Left cardiac atrium (tissue), 4 donors: ENCODE measurements around the gene SLC35F6. TPM values are rescaled to one million over a fixed set of nuclear protein-coding genes. Genes with fewer than 3 reads are reported as not detected.
"Not testable (repeated sequence)": the region's sequence is repeated elsewhere in the genome, so short reads cannot be mapped to it uniquely, and the experiment has no call there.

Experiments used
- ATAC-seq, 2 donors: fragments of 200-7000 bp; cut with Tn5 transposase; one replicate each; pipeline ENCODE4 v1.9.1; 2020; ENCODE audit warnings: mild to moderate bottlenecking in 2 of 2, moderate library complexity in 2 of 2
- DNase-seq: peaks from one replicate; pipeline ENCODE4 v3.0.0-alpha.2; 2020
- intact Hi-C, 2 donors: fragments of 100-400 bp; cut with DNase I; formaldehyde crosslinking; loops; one replicate each; pipeline versions ENCODE4 v1.14.1 to v1.15.1; 2022 to 2023
- total RNA-seq, 2 donors: library from RNA; stranded (reverse); fragmentation: NEBNext Ultra II Directional; extraction: Animal tissue kit (Norgen Biotek cat#: 25700); gene quantifications; one replicate each; pipeline ENCODE4 v1.2.1, GENCODE V29; 2021
- donor health status: DM: no; HTN: yes; CAD: no.
- donor health status: DM: no; HTN: yes; CAD: no; lungs with severe emphysema.
- donor health status: DM: yes; HTN: yes; CAD: no.
- donor health status: Dilated cardiomyopathy.

Gene SLC35F6
- total RNA-seq, 2 donors from 2014 or later, result 26.4 to 35.5 TPM

DNA sequence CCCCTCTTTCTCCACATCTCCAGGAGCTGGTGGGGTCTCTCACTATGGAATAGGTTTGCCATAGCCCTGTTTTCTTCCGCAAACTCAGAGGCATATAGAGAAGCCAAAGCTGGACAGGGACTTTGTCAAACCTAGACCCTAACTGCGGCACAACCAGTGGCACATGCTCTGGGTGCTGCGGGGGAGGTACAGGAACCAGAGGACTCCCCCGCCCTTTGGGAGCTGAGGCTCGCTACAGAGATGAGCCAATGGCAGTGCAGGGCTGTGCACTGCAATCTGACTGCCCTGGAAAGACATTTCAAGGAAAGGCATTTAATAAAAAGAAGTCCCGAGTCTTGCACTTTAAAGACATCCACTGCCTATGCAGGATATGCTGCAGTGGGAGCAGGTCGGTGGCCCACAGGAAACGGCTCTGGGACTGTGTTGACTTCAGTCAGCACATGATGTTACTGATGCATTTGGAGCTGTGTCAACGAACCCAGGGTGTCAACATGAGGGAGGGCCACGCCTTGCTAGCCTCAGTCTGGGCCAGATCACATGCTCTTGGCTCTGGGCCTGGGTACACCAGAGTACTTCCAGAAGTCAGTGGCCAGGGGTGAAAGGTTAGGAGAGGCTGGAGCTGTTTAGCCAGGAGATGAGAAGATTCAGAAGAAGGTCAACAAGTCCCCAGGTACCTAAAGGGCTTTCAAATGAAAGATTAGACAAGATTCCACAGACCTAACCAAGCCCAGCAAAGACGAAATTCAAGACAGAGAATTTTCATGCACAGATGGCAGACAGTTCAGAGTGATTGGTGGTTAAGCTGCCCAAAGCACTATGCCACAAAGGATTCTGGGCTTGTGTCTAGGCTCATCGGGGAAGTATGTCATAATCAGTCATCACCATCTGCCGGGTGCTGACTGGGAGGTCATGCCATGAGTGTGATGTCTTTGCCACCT lies 8.2 kb downstream of the SLC35F6 start:
- DNase-seq, result peak; percentile 97
- intact Hi-C loops, result no loop called here
- peak; percentile 89 to 90 for ATAC-seq

DNA sequence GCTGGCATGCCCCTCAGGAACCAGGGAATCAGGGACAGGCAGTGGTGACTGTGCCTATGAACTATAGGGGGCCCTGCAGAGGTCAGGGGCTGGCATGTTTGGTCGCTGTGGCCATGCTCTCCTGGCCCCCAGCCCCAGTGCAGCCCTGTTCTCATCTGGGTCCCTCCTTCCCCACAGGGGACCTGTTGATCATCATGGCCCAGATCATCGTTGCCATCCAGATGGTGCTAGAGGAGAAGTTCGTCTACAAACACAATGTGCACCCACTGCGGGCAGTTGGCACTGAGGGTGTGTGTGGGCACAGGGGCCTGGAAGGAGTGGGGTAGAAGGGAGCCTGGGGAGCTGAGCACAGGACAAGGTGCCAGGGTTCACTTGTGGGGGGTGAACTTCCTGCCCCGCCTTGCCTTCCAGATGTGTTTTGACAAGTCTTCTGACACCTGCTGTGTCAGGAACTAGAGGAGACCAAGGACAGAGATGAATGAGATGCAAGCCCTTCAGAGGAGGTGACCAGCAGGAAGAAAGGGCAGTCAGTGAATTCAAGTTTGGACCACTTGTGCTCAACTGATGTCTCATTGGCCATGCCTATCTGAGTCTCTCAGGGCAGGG lies 12.2 kb downstream of the SLC35F6 start:
- DNase-seq (no peak), ATAC-seq (no peak)
- intact Hi-C loops, result no loop called here

GRCh38 chr2:26778098-26778497 lies 14.0 kb downstream of the SLC35F6 start:
- intact Hi-C loops, result no loop called here
- ATAC-seq, result no peak
- DNase-seq, result no peak

GRCh38 chr2:26778507-26778906 lies 14.4 kb downstream of the SLC35F6 start:
- intact Hi-C loops, result no loop called here
- ATAC-seq, result no peak
- DNase-seq, result no peak

- ATAC-seq (no peak), DNase-seq (no peak)
- intact Hi-C loops, result no loop called here
Observed at GRCh38 chr2:26780203-26780760, 16.2 kb downstream of the SLC35F6 start.

- intact Hi-C loops, result no loop called here
Observed at GRCh38 chr2:26782876-26783704, 19.0 kb downstream of the SLC35F6 start.

DNA sequence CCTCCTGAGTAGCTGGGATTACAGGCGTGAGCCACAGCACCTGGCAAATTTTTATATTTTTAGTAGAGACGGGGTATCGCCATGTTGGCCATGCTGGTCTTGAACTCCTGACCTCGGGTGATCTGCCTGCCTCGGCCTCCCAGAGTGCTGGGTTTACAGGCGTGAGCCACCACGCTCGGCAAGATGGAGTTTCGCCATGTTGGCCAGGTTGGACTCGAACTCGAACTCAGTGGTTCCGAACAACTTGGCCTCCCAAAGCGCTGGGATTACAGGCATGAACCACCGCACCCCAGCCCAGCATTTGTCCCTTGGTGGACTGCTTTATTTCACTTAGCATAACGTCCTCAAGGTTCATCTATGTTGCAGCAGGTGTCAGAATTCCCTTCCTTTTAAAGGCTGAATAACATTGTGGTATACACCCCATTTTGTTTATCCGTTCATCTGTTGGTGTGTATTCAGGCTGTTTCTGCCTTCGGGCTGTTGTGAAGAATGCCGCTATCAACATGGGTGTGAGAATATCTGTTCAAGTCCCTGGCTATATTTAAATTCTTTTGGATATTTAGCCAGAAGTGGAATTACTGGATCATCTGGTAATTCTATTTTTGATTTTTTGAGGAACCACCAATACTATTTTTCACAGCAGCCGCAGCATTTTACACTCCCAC lies 20.6 kb downstream of the SLC35F6 start:
- ATAC-seq (no peak), DNase-seq (no peak)
- intact Hi-C loops, result no loop called here

More at GRCh38 chr2:26782876-26783704, 19.0 kb downstream of the SLC35F6 start:
- ATAC-seq (no peak), DNase-seq (no peak)

DNA sequence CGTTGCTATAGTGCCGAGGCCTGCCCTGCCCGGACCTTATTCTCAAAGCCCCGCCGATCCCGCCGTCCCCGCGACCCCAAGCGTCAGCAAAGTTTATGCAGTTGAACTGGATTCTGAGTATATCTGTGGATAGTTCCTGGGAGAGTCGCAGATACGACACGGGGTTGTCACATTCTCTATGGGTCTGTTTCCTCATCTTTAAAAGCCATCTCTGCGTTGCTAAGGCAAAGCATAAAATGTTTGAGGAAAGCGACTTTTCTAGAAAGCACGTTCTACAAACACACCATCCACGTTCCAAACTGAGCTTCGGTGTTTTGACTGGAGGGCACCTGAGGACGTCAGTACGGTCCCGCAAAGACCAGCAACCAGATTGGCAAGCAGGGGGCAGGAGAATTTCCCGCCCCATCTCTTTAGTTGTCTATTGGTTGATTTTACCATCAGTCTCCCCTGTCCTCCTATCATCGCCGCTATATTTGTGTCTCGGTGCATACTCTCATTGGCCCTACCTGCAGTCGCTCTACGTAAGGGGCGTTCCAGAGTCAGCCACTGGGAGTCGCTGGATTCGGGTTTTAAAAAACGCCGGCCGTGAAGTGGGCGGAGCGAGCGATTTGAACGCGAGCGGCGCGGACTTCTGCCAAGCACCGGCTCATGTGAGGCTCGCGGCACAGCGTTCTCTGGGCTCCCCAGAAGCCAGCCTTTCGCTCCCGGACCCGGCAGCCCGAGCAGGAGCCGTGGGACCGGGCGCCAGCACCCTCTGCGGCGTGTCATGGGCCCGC lies 21.5 kb downstream of the SLC35F6 start, which contains the start of gene CENPA:
CENPA (plus strand) TSS at position 626 of the 776 bp plus-strand sequence; CDS start at position 767, 141 bp downstream.
- DNase-seq (peak; percentile 97), ATAC-seq (peak; percentile 100)
- intact Hi-C loops, result no loop called here

DNA sequence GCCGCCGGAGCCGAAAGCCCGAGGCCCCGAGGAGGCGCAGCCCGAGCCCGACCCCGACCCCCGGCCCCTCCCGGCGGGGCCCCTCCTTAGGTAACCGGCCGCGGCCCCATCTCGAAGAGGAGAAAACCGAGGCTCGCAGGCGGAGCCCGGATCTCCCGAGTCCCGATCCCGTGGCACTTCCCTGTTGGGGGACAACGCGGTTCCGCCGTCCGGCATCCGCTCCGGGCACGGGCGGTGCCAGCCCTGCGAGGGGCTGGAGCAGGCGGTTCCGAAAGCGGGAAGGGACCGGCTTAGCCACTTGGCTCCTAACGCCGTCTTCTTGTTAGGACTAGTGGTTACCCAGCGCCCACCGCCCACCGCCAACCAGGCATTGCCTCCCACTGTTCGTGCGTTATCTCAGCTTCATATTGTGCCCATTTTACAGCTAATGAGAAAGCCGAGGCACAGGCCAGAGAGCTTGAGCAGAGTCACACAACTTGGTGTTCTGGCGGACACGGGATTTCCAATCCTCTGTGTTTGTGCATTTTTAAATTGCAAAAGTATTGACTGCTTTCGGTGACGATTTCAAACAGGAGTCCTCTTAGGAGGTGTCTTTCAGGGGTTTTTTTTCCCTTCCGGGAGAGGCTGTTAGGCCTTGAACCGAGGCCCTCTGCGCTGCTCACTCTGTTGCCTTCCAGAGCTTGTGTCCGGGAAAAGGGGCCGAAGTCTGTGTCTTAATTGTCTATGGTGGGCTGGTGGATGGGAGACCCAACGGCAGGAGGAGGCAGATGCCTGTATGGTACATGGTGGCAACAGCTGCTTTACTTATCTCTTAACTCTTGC lies 22.3 kb downstream of the SLC35F6 start:
- peak; percentile 44 for DNase-seq
- ATAC-seq, result peak; percentile 5 to 28
- intact Hi-C loops, result no loop called here

DNA sequence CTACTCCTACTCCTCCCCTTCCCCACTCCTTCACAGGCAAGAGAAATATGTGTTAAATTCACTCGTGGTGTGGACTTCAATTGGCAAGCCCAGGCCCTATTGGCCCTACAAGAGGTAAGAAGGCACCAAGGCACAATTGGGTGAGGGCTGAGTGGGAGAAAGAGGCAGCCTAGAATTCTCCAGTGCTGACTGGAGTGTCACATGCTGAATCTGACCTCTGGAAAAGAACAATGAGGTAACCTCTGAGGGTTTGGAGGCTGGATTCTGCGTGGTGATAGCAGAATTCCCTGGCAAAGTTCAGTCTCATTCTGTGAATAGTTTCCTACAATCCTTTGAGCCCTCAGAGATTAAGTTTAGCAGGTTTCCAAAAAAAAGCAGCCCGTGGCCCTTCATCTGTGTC lies 28.6 kb downstream of the SLC35F6 start:
- ATAC-seq, result no peak
- DNase-seq, result no peak
- intact Hi-C loops, result no loop called here

DNA sequence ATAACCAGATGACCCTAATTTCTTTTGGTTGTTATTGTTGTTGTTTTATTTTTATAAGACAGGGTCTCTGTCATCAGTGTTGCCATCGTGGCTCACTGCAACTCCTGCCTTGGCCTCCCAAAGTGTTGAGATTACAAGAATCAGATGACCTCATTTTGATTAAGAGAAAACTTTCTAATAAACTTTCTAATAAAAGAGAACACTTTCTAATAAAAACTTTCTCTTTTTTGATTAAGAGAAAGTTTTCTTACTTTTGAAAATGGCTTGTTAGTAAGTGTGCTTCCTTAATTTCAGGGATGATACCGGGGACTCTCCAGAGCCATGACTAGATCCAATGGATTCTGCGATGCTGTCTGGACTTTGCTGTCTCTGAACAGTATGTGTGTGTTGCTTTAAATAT lies 29.4 kb downstream of the SLC35F6 start:
- no peak for ATAC-seq
- DNase-seq, result no peak
- intact Hi-C loops, result no loop called here

DNA sequence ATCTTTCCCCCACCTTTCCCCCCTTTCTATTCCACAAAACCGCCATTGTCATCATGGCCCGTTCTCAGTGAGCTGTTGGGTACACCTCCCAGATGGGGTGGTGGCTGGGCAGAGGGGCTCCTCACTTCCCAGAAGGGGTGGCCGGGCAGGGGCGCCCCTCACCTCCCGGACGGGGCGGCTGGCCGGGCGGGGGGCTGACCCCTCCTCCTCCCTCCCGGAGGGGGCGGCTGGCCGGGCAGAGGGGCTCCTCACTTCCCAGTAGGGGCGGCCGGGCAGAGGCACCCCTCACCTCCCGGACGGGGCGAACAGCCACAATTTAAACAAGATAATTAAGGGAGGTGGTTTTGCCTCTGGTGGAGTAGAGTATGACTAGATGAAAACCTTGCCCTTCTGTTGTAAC lies 31.1 kb downstream of the SLC35F6 start:
- DNase-seq, ATAC-seq, intact Hi-C loops: not testable (repeated sequence)

DNA sequence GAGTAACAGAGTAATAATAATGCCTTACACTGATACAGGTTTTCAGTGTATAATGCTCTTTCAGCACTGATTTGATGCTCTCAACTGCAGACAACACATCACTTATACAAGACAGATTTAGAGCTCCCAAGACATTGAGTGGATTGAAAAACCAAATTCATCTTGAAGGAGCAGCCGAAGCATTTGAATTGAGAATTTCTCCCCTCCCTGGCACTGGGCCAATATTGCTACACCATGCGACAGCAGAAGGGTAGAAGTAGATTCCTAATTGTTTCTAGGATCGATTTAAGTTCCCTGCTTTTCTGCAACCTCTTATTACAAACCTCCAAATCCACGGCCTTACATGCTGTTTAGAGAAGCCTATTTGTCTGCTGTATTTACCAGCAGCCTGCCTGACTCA lies 37.2 kb downstream of the SLC35F6 start:
- intact Hi-C loops, result no loop called here
- ATAC-seq, result no peak
- DNase-seq, result no peak

DNA sequence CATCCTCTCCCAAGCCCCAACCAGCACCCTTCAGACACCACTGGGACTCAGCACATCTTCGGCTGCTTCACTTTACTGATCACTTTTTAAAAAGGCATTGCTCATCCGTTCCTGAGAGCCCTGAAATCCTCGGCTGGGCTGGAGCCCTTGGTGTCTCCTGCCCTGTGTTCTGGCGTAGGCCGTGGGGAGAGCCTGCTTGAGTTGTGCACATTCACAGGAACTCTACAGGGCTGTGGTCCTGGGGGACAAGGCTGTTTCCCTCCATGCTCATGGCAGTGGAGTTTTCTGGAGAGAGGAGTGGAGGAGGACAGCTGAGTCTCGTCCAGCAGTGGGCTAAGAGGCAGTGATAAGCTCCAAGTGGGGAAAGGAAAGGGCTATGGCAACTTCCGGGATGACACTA lies 37.7 kb downstream of the SLC35F6 start:
- intact Hi-C loops, result no loop called here
- ATAC-seq (no peak), DNase-seq (no peak)

DNA sequence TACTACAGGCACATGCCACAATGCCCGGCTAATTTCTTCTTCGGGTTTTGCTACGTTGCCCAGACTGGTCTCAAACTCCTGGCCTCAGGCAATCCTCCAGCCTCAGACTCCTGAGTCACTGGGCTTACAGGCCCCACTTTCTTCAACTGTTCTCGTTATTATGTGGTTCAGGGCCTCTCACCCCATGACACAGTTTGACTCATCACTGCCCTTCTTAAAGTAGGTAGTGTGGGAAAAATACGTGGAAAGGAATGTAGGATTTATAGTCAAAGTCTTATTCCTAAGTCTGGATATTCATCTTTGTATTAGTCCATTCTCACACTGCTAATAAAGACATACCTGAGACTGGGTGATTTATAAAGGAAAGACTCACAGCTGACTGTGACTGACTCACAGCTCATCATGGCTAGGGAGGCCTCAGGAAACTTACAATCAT lies 41.2 kb downstream of the SLC35F6 start:
- DNase-seq (no peak), ATAC-seq (no peak)
- intact Hi-C loops, result no loop called here

- intact Hi-C loops, result no loop called here
- ATAC-seq, result no peak
- no peak for DNase-seq
Observed at GRCh38 chr2:26807788-26808460, 43.8 kb downstream of the SLC35F6 start.

GRCh38 chr2:26809211-26809610 lies 45.1 kb downstream of the SLC35F6 start:
- DNase-seq, result no peak
- no peak for ATAC-seq
- intact Hi-C loops, result no loop called here
